ENCODE measurements around the gene CCDC142. TPM values are rescaled to one million over a fixed set of nuclear protein-coding genes. Genes with fewer than 3 reads are reported as not detected.

Gene CCDC142
- total and polyA plus RNA-seq, 10 of the 15 experiments (the other 5 are each of a cell fraction or from before 2014, with no cell fraction given): 0.93 to 16.9 (median 9.0) TPM

DNA sequence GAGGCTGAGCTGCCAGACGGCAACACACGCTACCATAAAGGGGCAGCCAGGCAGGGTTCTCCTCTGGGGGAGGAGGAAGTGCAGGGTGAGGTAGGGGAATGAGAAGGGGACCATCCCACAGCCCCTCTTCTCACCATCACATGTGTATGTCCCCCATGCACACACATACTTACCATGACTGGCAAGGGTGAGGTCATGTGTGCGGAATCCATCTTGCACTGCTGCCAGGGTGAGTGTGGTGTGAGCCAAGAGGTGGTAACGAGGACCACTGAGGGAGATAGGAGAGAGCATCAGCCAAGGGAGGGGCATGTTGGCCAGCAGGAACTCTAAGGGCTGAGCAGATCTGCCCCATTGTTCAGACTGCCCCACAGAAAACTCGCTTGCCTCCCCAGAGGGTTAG is 54.1 kb downstream of the CCDC142 start:
- Histone ChIP-seq H3K79me2 (ENCODE audit: control insufficient read depth, insufficient read depth, low read length) (no peaks in the 10 kb centered on the region), H3K9me3 (replicated peaks; ENCODE audit: control insufficient read depth, insufficient read depth, low read length) (no peaks in the 10 kb centered on the region), H3K36me3 (ENCODE audit: control insufficient read depth in 2 of 2, insufficient read depth in 2 of 2, low read length in 1 of 2) (peaks cover 0 to 8% of the 10 kb centered on the region in 2 experiments; a peak in 1 of 4 replicates), H3K27me3 (replicated peaks in 1 of 2; ENCODE audit: control insufficient read depth in 2 of 2, insufficient read depth in 2 of 2, low read length in 1 of 2) (no peaks in the 10 kb centered on the region), H3K27ac (ENCODE audit: control insufficient read depth, insufficient read depth) (no peak overlapping the region), H3K9ac (ENCODE audit: control insufficient read depth, insufficient read depth, low read length) (no peak overlapping the region), H3K4me2 (ENCODE audit: control insufficient read depth, insufficient read depth) (no peak overlapping the region), H4K20me1 (ENCODE audit: control insufficient read depth, insufficient read depth) (no peaks in the 10 kb centered on the region), H2AFZ (ENCODE audit: control insufficient read depth, low read depth, low read length) (no peak overlapping the region), H3K4me1 (ENCODE audit: control insufficient read depth, insufficient read depth, low read length) (no peaks in the 10 kb centered on the region), H3K4me3 (no peak overlapping the region)
- RAD21 ChIA-PET (ENCODE audit: unreplicated experiment): no interaction called here
- no peak for DNase-seq (ENCODE audit: low read depth, low spot score)
- in situ Hi-C loops (cut with MboI): no loop called here
- 88% methylated on average over 5 of the region's 5 CpGs for WGBS (ENCODE audit: insufficient coverage, insufficient replicate concordance, low lambda C conversion rate, missing lambda C conversion rate)
- no TSS peak for BruUV-seq (replicated peaks)
- intact Hi-C loops (cut with micrococcal nuclease; ENCODE audit: unreplicated experiment): no loop called here
- SMC1A ChIA-PET (ENCODE audit: uncharacterized antibody, unreplicated experiment): no interaction called here
- no peak for FAIRE-seq
- POLR2A ChIA-PET: interaction anchor here (0.6 to 1.1 kb wide), 2 partner anchors 11 to 298 kb away, joined by 3 to 4 read pairs; no protein-coding TSS in a partner anchor
- no peak for TF ChIP-seq BHLHE40 (IDR thresholded peaks at IDR 0.05; ENCODE audit: borderline replicate concordance in 1 of 2, low read depth in 2 of 2, low read length in 1 of 2)
- TF ChIP-seq, protein P1, sequence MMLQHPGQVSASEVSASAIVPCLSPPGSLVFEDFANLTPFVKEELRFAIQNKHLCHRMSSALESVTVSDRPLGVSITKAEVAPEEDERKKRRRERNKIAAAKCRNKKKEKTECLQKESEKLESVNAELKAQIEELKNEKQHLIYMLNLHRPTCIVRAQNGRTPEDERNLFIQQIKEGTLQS (IDR thresholded peaks at IDR 0.05; ENCODE audit: borderline replicate concordance, extremely low read depth, low read depth, low read length): no peak
- TF ChIP-seq, protein P2, sequence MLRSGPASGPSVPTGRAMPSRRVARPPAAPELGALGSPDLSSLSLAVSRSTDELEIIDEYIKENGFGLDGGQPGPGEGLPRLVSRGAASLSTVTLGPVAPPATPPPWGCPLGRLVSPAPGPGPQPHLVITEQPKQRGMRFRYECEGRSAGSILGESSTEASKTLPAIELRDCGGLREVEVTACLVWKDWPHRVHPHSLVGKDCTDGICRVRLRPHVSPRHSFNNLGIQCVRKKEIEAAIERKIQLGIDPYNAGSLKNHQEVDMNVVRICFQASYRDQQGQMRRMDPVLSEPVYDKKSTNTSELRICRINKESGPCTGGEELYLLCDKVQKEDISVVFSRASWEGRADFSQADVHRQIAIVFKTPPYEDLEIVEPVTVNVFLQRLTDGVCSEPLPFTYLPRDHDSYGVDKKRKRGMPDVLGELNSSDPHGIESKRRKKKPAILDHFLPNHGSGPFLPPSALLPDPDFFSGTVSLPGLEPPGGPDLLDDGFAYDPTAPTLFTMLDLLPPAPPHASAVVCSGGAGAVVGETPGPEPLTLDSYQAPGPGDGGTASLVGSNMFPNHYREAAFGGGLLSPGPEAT (IDR thresholded peaks at IDR 0.05; ENCODE audit: low read depth): no peak
- no peak for TF ChIP-seq ZNF207 (IDR thresholded peaks at IDR 0.05; ENCODE audit: borderline replicate concordance)
- no peak for TF ChIP-seq TAF1 (IDR thresholded peaks at IDR 0.05; ENCODE audit: borderline replicate concordance, low read depth, low read length)
- no peak for TF ChIP-seq KDM1A (IDR thresholded peaks at IDR 0.05; ENCODE audit: borderline replicate concordance)
- TF ChIP-seq SRF (IDR thresholded peaks at IDR 0.05; ENCODE audit: low read depth in 2 of 2, low read length in 2 of 2): no peak
- TF ChIP-seq ATF7 (IDR thresholded peaks at IDR 0.05; ENCODE audit: low read depth): no peak
- TF ChIP-seq, protein P3, sequence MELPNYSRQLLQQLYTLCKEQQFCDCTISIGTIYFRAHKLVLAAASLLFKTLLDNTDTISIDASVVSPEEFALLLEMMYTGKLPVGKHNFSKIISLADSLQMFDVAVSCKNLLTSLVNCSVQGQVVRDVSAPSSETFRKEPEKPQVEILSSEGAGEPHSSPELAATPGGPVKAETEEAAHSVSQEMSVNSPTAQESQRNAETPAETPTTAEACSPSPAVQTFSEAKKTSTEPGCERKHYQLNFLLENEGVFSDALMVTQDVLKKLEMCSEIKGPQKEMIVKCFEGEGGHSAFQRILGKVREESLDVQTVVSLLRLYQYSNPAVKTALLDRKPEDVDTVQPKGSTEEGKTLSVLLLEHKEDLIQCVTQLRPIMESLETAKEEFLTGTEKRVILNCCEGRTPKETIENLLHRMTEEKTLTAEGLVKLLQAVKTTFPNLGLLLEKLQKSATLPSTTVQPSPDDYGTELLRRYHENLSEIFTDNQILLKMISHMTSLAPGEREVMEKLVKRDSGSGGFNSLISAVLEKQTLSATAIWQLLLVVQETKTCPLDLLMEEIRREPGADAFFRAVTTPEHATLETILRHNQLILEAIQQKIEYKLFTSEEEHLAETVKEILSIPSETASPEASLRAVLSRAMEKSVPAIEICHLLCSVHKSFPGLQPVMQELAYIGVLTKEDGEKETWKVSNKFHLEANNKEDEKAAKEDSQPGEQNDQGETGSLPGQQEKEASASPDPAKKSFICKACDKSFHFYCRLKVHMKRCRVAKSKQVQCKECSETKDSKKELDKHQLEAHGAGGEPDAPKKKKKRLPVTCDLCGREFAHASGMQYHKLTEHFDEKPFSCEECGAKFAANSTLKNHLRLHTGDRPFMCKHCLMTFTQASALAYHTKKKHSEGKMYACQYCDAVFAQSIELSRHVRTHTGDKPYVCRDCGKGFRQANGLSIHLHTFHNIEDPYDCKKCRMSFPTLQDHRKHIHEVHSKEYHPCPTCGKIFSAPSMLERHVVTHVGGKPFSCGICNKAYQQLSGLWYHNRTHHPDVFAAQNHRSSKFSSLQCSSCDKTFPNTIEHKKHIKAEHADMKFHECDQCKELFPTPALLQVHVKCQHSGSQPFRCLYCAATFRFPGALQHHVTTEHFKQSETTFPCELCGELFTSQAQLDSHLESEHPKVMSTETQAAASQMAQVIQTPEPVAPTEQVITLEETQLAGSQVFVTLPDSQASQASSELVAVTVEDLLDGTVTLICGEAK (IDR thresholded peaks at IDR 0.05; ENCODE audit: borderline replicate concordance): no peak
- no peak for TF ChIP-seq STAT3 (IDR thresholded peaks at IDR 0.05; ENCODE audit: low read depth, low read length)
- TF ChIP-seq, protein P4, sequence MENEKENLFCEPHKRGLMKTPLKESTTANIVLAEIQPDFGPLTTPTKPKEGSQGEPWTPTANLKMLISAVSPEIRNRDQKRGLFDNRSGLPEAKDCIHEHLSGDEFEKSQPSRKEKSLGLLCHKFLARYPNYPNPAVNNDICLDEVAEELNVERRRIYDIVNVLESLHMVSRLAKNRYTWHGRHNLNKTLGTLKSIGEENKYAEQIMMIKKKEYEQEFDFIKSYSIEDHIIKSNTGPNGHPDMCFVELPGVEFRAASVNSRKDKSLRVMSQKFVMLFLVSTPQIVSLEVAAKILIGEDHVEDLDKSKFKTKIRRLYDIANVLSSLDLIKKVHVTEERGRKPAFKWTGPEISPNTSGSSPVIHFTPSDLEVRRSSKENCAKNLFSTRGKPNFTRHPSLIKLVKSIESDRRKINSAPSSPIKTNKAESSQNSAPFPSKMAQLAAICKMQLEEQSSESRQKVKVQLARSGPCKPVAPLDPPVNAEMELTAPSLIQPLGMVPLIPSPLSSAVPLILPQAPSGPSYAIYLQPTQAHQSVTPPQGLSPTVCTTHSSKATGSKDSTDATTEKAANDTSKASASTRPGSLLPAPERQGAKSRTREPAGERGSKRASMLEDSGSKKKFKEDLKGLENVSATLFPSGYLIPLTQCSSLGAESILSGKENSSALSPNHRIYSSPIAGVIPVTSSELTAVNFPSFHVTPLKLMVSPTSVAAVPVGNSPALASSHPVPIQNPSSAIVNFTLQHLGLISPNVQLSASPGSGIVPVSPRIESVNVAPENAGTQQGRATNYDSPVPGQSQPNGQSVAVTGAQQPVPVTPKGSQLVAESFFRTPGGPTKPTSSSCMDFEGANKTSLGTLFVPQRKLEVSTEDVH (IDR thresholded peaks at IDR 0.05; ENCODE audit: low read depth, partially characterized antibody): no peak
- TF ChIP-seq BMI1 (IDR thresholded peaks at IDR 0.05; ENCODE audit: borderline replicate concordance): no peak
- CTCF ChIA-PET: no interaction called here
- no peak for ATAC-seq

All from GM12878 (cell line).